ENCODE data around the gene ITGBL1.

DNA sequence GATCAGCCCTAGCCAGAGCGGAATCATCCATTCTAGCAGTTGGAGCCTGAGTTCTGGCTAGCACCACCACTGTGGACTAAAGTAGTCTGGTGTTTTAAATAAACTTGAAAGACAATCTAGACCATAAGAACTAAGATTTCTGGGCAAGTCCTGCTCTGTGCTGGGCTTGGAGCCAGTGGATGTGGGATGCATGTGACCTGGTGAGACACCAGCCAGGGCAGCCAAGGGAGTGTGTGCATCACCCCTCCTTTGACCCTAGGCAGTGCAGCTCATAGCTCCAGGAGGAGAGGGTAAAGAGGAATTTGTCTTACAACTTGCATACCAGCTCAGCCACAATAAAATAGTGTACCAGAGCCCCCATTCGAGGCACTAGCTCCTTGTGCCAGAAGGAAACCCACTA, 21.0 kb downstream of the ITGBL1 start:
- no peak for TF ChIP-seq ZNF660 (tag by site-specific recombination; IDR thresholded peaks at IDR 0.05)
- TF ChIP-seq, protein P1, sequence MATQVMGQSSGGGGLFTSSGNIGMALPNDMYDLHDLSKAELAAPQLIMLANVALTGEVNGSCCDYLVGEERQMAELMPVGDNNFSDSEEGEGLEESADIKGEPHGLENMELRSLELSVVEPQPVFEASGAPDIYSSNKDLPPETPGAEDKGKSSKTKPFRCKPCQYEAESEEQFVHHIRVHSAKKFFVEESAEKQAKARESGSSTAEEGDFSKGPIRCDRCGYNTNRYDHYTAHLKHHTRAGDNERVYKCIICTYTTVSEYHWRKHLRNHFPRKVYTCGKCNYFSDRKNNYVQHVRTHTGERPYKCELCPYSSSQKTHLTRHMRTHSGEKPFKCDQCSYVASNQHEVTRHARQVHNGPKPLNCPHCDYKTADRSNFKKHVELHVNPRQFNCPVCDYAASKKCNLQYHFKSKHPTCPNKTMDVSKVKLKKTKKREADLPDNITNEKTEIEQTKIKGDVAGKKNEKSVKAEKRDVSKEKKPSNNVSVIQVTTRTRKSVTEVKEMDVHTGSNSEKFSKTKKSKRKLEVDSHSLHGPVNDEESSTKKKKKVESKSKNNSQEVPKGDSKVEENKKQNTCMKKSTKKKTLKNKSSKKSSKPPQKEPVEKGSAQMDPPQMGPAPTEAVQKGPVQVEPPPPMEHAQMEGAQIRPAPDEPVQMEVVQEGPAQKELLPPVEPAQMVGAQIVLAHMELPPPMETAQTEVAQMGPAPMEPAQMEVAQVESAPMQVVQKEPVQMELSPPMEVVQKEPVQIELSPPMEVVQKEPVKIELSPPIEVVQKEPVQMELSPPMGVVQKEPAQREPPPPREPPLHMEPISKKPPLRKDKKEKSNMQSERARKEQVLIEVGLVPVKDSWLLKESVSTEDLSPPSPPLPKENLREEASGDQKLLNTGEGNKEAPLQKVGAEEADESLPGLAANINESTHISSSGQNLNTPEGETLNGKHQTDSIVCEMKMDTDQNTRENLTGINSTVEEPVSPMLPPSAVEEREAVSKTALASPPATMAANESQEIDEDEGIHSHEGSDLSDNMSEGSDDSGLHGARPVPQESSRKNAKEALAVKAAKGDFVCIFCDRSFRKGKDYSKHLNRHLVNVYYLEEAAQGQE (tag by site-specific recombination; IDR thresholded peaks at IDR 0.05) = no peak
- TF ChIP-seq ZEB2 (tag by site-specific recombination; IDR thresholded peaks at IDR 0.05) = no peak
- TF ChIP-seq, protein P2, sequence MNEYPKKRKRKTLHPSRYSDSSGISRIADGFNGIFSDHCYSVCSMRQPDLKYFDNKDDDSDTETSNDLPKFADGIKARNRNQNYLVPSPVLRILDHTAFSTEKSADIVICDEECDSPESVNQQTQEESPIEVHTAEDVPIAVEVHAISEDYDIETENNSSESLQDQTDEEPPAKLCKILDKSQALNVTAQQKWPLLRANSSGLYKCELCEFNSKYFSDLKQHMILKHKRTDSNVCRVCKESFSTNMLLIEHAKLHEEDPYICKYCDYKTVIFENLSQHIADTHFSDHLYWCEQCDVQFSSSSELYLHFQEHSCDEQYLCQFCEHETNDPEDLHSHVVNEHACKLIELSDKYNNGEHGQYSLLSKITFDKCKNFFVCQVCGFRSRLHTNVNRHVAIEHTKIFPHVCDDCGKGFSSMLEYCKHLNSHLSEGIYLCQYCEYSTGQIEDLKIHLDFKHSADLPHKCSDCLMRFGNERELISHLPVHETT (tag by site-specific recombination; IDR thresholded peaks at IDR 0.05) = no peak
- TF ChIP-seq, protein P3, sequence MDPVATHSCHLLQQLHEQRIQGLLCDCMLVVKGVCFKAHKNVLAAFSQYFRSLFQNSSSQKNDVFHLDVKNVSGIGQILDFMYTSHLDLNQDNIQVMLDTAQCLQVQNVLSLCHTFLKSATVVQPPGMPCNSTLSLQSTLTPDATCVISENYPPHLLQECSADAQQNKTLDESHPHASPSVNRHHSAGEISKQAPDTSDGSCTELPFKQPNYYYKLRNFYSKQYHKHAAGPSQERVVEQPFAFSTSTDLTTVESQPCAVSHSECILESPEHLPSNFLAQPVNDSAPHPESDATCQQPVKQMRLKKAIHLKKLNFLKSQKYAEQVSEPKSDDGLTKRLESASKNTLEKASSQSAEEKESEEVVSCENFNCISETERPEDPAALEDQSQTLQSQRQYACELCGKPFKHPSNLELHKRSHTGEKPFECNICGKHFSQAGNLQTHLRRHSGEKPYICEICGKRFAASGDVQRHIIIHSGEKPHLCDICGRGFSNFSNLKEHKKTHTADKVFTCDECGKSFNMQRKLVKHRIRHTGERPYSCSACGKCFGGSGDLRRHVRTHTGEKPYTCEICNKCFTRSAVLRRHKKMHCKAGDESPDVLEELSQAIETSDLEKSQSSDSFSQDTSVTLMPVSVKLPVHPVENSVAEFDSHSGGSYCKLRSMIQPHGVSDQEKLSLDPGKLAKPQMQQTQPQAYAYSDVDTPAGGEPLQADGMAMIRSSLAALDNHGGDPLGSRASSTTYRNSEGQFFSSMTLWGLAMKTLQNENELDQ (tag by site-specific recombination; IDR thresholded peaks at IDR 0.05; ENCODE audit: low read depth) = no peak
- no peak for TF ChIP-seq ZNF768 (tag by site-specific recombination; IDR thresholded peaks at IDR 0.05)
- TF ChIP-seq, protein P4, sequence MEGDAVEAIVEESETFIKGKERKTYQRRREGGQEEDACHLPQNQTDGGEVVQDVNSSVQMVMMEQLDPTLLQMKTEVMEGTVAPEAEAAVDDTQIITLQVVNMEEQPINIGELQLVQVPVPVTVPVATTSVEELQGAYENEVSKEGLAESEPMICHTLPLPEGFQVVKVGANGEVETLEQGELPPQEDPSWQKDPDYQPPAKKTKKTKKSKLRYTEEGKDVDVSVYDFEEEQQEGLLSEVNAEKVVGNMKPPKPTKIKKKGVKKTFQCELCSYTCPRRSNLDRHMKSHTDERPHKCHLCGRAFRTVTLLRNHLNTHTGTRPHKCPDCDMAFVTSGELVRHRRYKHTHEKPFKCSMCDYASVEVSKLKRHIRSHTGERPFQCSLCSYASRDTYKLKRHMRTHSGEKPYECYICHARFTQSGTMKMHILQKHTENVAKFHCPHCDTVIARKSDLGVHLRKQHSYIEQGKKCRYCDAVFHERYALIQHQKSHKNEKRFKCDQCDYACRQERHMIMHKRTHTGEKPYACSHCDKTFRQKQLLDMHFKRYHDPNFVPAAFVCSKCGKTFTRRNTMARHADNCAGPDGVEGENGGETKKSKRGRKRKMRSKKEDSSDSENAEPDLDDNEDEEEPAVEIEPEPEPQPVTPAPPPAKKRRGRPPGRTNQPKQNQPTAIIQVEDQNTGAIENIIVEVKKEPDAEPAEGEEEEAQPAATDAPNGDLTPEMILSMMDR (tag by site-specific recombination; IDR thresholded peaks at IDR 0.05) = no peak
- TF ChIP-seq ZNF548 (tag by site-specific recombination; IDR thresholded peaks at IDR 0.05) = no peak
- TF ChIP-seq, protein P5, sequence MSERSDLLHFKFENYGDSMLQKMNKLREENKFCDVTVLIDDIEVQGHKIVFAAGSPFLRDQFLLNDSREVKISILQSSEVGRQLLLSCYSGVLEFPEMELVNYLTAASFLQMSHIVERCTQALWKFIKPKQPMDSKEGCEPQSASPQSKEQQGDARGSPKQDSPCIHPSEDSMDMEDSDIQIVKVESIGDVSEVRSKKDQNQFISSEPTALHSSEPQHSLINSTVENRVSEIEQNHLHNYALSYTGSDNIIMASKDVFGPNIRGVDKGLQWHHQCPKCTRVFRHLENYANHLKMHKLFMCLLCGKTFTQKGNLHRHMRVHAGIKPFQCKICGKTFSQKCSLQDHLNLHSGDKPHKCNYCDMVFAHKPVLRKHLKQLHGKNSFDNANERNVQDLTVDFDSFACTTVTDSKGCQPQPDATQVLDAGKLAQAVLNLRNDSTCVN (tag by site-specific recombination; optimal IDR thresholded peaks at IDR 0.05) = no peak
- TF ChIP-seq KLF9 (tag by site-specific recombination; IDR thresholded peaks at IDR 0.05; ENCODE audit: low read depth) = no peak
- TF ChIP-seq, protein P6, sequence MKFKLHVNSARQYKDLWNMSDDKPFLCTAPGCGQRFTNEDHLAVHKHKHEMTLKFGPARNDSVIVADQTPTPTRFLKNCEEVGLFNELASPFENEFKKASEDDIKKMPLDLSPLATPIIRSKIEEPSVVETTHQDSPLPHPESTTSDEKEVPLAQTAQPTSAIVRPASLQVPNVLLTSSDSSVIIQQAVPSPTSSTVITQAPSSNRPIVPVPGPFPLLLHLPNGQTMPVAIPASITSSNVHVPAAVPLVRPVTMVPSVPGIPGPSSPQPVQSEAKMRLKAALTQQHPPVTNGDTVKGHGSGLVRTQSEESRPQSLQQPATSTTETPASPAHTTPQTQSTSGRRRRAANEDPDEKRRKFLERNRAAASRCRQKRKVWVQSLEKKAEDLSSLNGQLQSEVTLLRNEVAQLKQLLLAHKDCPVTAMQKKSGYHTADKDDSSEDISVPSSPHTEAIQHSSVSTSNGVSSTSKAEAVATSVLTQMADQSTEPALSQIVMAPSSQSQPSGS (tag by site-specific recombination; IDR thresholded peaks at IDR 0.05; ENCODE audit: low read depth) = no peak
- TF ChIP-seq SETDB1 (IDR thresholded peaks at IDR 0.05; ENCODE audit: insufficient read length, low read length) = no peak
- TF ChIP-seq ZNF777 (tag by site-specific recombination; IDR thresholded peaks at IDR 0.05; ENCODE audit: borderline replicate concordance) = no peak
- TF ChIP-seq KLF7 (tag by site-specific recombination; IDR thresholded peaks at IDR 0.05; ENCODE audit: borderline replicate concordance) = no peak

Measured in HEK293 (cell line).